Endothelial cell (in vitro differentiated cells): ENCODE data around the gene MON2. TPM values are rescaled to one million over a fixed set of nuclear protein-coding genes. Genes with fewer than 3 reads are reported as not detected.

ENCODE experiments used
- DNase-seq: peaks from one replicate; pipeline ENCODE4 v3.0.0; 2021; ENCODE audit warnings: low spot score
- H3K27ac Mint-ChIP-seq: one replicate; pipeline ENCODE4 v1.8.0; 2021; ENCODE audit warnings: mixed read lengths, inconsistent platforms; ENCODE audit not compliant: unreplicated experiment
- H3K27me3 Mint-ChIP-seq: one replicate; pipeline ENCODE4 v1.8.0; 2021; ENCODE audit warnings: mild to moderate bottlenecking, moderate library complexity, mixed read lengths, inconsistent platforms; ENCODE audit not compliant: unreplicated experiment
- H3K36me3 Mint-ChIP-seq: one replicate; pipeline ENCODE4 v1.8.0; 2021; ENCODE audit warnings: mild to moderate bottlenecking, low read depth, mixed read lengths, inconsistent platforms; ENCODE audit not compliant: unreplicated experiment
- H3K4me1 Mint-ChIP-seq: one replicate; pipeline ENCODE4 v1.8.0; 2021; ENCODE audit warnings: mild to moderate bottlenecking, mixed read lengths, inconsistent platforms; ENCODE audit not compliant: unreplicated experiment
- H3K4me3 Mint-ChIP-seq: one replicate; pipeline ENCODE4 v1.8.0; 2021; ENCODE audit warnings: mild to moderate bottlenecking, mixed read lengths, inconsistent platforms; ENCODE audit not compliant: unreplicated experiment
- H3K9me3 Mint-ChIP-seq: one replicate; pipeline ENCODE4 v1.8.0; 2021; ENCODE audit warnings: mixed read lengths, inconsistent platforms; ENCODE audit not compliant: unreplicated experiment
- CTCF ChIP-seq: fragments of 200-600 bp; sonication (generic); IDR thresholded peaks from one replicate; pipeline ENCODE4 v1.5.0; 2021; ENCODE audit warnings: antibody characterized with exemption; ENCODE audit not compliant: unreplicated experiment
- total RNA-seq: library from RNA; stranded (reverse); fragmentation: NEBNext Ultra II Directional; extraction: Animal tissue kit (Norgen Biotek cat#: 25700); gene quantifications from one replicate; pipeline ENCODE4 v1.2.1, GENCODE V29; 2021; ENCODE audit not compliant: unreplicated experiment

MON2 gene
- total RNA-seq, 1 donor from 2014 or later: 31.9 TPM

- peak overlapping the region; percentile 97 for H3K4me3 Mint-ChIP-seq
- TF ChIP-seq CTCF: no peak
Observed at GRCh38 chr12:62466018-62466593, 520 bp upstream of the MON2 start.

GRCh38 chr12:62468397-62468796 is 1.8 kb downstream of the MON2 start:
- no peak overlapping the region for H3K27ac Mint-ChIP-seq
- no peak for TF ChIP-seq CTCF
- peaks cover 9% of the 10 kb centered on the region for H3K4me1 Mint-ChIP-seq
- H3K9me3 Mint-ChIP-seq: no peaks in the 10 kb centered on the region
- peaks cover 5% of the 10 kb centered on the region for H3K27me3 Mint-ChIP-seq
- H3K4me3 Mint-ChIP-seq: no peak overlapping the region
- no peak for DNase-seq
- peaks cover 3% of the 10 kb centered on the region for H3K36me3 Mint-ChIP-seq

More at GRCh38 chr12:62466018-62466593, 520 bp upstream of the MON2 start:
- peaks cover 14% of the 10 kb centered on the region for H3K36me3 Mint-ChIP-seq
- peaks cover 7% of the 10 kb centered on the region for H3K9me3 Mint-ChIP-seq
- DNase-seq: peak; percentile 9
- peak overlapping the region; percentile 89 for H3K27ac Mint-ChIP-seq
- H3K27me3 Mint-ChIP-seq: peaks cover 11% of the 10 kb centered on the region
- H3K4me1 Mint-ChIP-seq: peaks cover 9% of the 10 kb centered on the region

DNA sequence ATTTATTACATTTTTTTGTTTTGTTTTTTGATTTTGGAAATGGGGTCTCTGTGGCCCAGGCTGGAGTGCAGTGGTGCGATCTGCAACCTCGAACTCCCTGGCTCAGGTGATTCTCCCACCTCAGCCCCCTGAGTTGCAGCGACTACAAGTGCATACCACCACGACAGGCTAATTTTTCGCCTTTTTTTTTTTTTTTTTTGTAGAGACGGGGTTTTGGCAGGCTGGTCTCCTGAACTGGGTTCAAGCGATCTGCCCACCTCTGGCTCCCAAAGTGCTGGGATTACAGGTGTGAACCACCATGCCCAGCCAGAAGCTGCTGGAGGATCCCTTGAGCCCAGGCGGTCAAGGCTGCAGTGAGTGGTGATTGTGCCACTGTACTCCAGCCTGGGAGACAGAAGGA is 2.3 kb downstream of the MON2 start:
- H3K27me3 Mint-ChIP-seq: peaks cover 6% of the 10 kb centered on the region
- H3K27ac Mint-ChIP-seq: no peak overlapping the region
- no peak overlapping the region for H3K4me3 Mint-ChIP-seq
- H3K4me1 Mint-ChIP-seq: peaks cover 9% of the 10 kb centered on the region
- no peaks in the 10 kb centered on the region for H3K36me3 Mint-ChIP-seq
- H3K9me3 Mint-ChIP-seq: no peaks in the 10 kb centered on the region
- no peak for DNase-seq
- TF ChIP-seq CTCF: no peak

DNA sequence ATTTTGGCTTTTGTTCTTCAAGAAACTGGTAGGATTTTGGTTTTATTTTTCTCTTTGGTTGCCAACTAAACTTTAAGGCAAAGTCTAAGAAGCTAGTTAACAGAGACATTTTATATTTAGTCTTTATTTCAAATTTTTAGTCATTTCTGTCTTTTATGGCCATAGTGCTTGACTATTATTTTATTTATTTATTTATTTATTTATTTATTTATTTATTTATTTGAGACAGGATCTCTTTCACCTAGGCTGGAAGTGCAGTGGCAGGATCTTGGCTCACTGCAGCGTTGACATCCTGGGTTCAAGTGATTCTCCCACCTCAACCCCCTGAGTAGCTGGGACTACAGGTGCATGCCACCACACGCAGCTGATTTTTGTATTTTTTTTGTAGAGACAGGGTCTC is 3.1 kb downstream of the MON2 start:
- H3K4me3 Mint-ChIP-seq: no peak overlapping the region

More for the DNA sequence above, 3.1 kb downstream of the MON2 start:
- H3K36me3 Mint-ChIP-seq: no peaks in the 10 kb centered on the region
- no peaks in the 10 kb centered on the region for H3K9me3 Mint-ChIP-seq
- no peak for DNase-seq
- H3K27ac Mint-ChIP-seq: no peak overlapping the region
- no peak for TF ChIP-seq CTCF
- H3K27me3 Mint-ChIP-seq: peaks cover 6% of the 10 kb centered on the region
- H3K4me1 Mint-ChIP-seq: peaks cover 9% of the 10 kb centered on the region
